ENCODE measurements around the gene CBX4. TPM values are rescaled to one million over a fixed set of nuclear protein-coding genes. Genes with fewer than 3 reads are reported as not detected.

CBX4 gene
- total and polyA plus RNA-seq, 2 of the 13 experiments (the other 11 are each of a cell fraction or from before 2014, with no cell fraction given), result 25.8 to 50.8 TPM

- H3K79me2 ChIP-seq (ENCODE audit: insufficient read depth, low read length), result no peaks in the 10 kb centered on the region
- H3K9me3 ChIP-seq (ENCODE audit: low read length), result no peaks in the 10 kb centered on the region
- peak overlapping the region; percentile 63 for H3K4me2 ChIP-seq (ENCODE audit: low read depth, low read length)
- 0 out of 2 replicates have a peak overlapping the region, but pooled peaks have one; percentile 33 for H3K9ac ChIP-seq (ENCODE audit: insufficient read depth, low read depth, low read length)
- FAIRE-seq, result no peak
- H3K4me3 ChIP-seq (replicated peaks in 1 of 3; ENCODE audit: insufficient read depth in 1 of 3, low read depth in 2 of 3, low read length in 3 of 3), result peak overlapping the region in 2 of 3 experiments; percentile 19 to 47; a peak in 2 of 6 replicates
- POLR2A ChIA-PET, result interaction anchor here (1.0 to 16.5 kb wide), 10 partner anchors 9 to 184 kb away, joined by 4 to 274 read pairs (median 11); partner anchors contain the start of genes CBX4 and CBX8
- in situ Hi-C loops (cut with HindIII; ENCODE audit: extremely low pct_ligation_motif_present, low pct_unique_long_range_greater_than_20kb) (loop anchor here (5.0 kb wide), 2 partner anchors 108 to 183 kb away; no protein-coding TSS in a partner anchor), intact Hi-C loops (cut with micrococcal nuclease; ENCODE audit: unreplicated experiment) (loop anchor here (2.0 kb wide), 1 partner anchor 183 kb away; no protein-coding TSS in a partner anchor)
- CTCF ChIA-PET (ENCODE audit: low intra/inter-chr PET ratio, low total read pairs), result interaction anchor here (1.1 to 1.4 kb wide), 3 partner anchors 106 to 161 kb away, joined by 3 to 4 read pairs (median 3); no protein-coding TSS in a partner anchor
- DNase-seq (ENCODE audit: low spot score), result no peak
- peak; percentile 2 for ATAC-seq
- H4K20me1 ChIP-seq (ENCODE audit: insufficient read depth, low read length), result no peaks in the 10 kb centered on the region
- peaks cover 30 to 75% of the 10 kb centered on the region in 2 experiments for H3K27me3 ChIP-seq (ENCODE audit: control insufficient read depth in 1 of 2, insufficient read depth in 2 of 2, low read length in 2 of 2)
- no peak overlapping the region for H2AFZ ChIP-seq (ENCODE audit: low read length)
- WGBS (ENCODE audit: low lambda C conversion rate), result 9% methylated on average over 36 of the region's 40 CpGs
- no TSS peak for BruUV-seq (replicated peaks)
- TF ChIP-seq HCFC1 (IDR thresholded peaks at IDR 0.05; ENCODE audit: low read depth, low read length) (0 out of 2 replicates have a peak, but pooled peaks have one; percentile 14), PITX1 (CRISPR knock-in tag; IDR thresholded peaks at IDR 0.05) (peak; percentile 25; the same call in 1 of the 2 replicates), RNF2 (conservative IDR thresholded peaks at IDR 0.05; ENCODE audit: low read depth) (peak; percentile 11; the same call in 1 of the 2 replicates), YY1 (IDR thresholded peaks at IDR 0.05; ENCODE audit: insufficient read depth, insufficient replicate concordance, low read depth, low read length) (peak; percentile 72), KAT8 (CRISPR knock-in tag; IDR thresholded peaks at IDR 0.05) (no peak), HNRNPH1 (optimal IDR thresholded peaks at IDR 0.05; ENCODE audit: low read depth, low read length) (no peak), IKZF5 (CRISPR knock-in tag; IDR thresholded peaks at IDR 0.05) (0 out of 2 replicates have a peak, but pooled peaks have one; percentile 6), ZNF616 (CRISPR knock-in tag; IDR thresholded peaks at IDR 0.05; ENCODE audit: low read depth) (no peak), ZSCAN21 (CRISPR knock-in tag; IDR thresholded peaks at IDR 0.05; ENCODE audit: borderline replicate concordance) (0 out of 2 replicates have a peak, but pooled peaks have one; percentile 13), ZNF263 (CRISPR knock-in tag; IDR thresholded peaks at IDR 0.05) (no peak), ZNF292 (CRISPR knock-in tag; IDR thresholded peaks at IDR 0.05; ENCODE audit: borderline replicate concordance, low read depth) (0 out of 2 replicates have a peak, but pooled peaks have one; percentile 7), SP1 (IDR thresholded peaks at IDR 0.05) (no peak), SP1 (CRISPR knock-in tag; IDR thresholded peaks at IDR 0.05) (no peak), BCLAF1 (IDR thresholded peaks at IDR 0.05) (no peak), ZNF607 (CRISPR knock-in tag; IDR thresholded peaks at IDR 0.05; ENCODE audit: borderline replicate concordance) (0 out of 2 replicates have a peak, but pooled peaks have one; percentile 35), MXD4 (CRISPR knock-in tag; IDR thresholded peaks at IDR 0.05) (0 out of 2 replicates have a peak, but pooled peaks have one; percentile 21), KDM2A (CRISPR knock-in tag; IDR thresholded peaks at IDR 0.05; ENCODE audit: borderline replicate concordance, low read depth) (0 out of 2 replicates have a peak, but pooled peaks have one; percentile 1)
- H3K4me1 ChIP-seq (ENCODE audit: insufficient read depth, low read length), result peaks cover 53% of the 10 kb centered on the region
- H3K36me3 ChIP-seq (replicated peaks in 1 of 2; ENCODE audit: control insufficient read depth in 1 of 2, insufficient read depth in 2 of 2, low read length in 2 of 2), result no peaks in the 10 kb centered on the region
- no peak overlapping the region for H3K27ac ChIP-seq (ENCODE audit: extremely low read length, insufficient read depth, low read length)
Observed at GRCh38 chr17:79809530-79810129, 29.6 kb downstream of the CBX4 start.
